ENCODE measurements around the gene WDR54.

Gene WDR54

DNA sequence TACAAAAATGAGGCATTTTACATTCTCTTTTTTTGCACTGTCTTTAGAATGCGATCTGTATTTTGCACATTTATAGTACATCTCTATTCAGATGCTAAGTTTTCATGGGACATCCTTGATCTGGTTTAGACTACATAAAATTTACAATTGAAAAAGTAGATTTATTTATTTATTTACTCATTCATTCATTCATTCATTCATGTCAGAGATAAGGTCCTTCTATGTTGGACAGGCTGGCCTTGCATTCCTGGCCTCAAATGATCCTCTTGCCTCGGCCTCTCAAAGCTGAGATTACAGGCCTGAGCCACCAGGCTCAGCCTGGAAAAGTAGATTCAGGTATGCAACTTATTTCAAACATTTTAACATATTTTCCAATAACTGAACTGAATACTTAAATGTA lies 25.4 kb upstream of the WDR54 start:
- no peak overlapping the region for H3K27ac ChIP-seq
- H3K79me2 ChIP-seq, result peaks cover 14% of the 10 kb centered on the region
- no peak overlapping the region for H3K4me2 ChIP-seq (ENCODE audit: low read length)
- H2AFZ ChIP-seq, result no peak overlapping the region
- H3K27me3 ChIP-seq (ENCODE audit: control insufficient read depth, insufficient read depth, low read length), result no peaks in the 10 kb centered on the region
- H3K4me1 ChIP-seq, result no peaks in the 10 kb centered on the region
- H3K9me3 ChIP-seq (ENCODE audit: control insufficient read depth, low read length), result no peaks in the 10 kb centered on the region
- H3K36me3 ChIP-seq (ENCODE audit: control insufficient read depth, insufficient read depth, low read length), result no peaks in the 10 kb centered on the region
- TF ChIP-seq CTCF (IDR thresholded peaks at IDR 0.05), result no peak
- no peak overlapping the region for H3K9ac ChIP-seq
- H3K4me3 ChIP-seq (ENCODE audit: low read depth, low read length), result no peak overlapping the region

DNA sequence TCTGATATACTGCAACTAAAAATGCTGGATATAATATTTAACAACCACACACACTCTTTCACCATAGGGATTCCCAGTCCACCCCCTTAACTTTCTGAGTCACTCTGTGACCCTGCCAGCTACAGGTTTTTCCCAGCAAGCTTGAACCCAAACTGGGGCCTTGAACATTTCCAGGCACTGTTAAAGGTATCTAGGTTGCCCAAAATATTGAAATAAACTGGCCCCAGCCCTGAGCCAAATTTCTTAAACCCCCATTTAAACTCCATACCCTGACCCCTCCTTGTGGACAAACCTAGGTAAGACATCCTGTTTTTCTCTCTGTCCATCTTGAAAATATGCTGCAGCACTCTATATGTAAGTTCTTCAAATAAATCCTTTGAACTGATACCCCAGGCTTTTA lies 21.7 kb upstream of the WDR54 start:
- Histone ChIP-seq H3K79me2 (no peaks in the 10 kb centered on the region), H3K36me3 (ENCODE audit: control insufficient read depth, insufficient read depth, low read length) (no peaks in the 10 kb centered on the region), H3K27ac (no peak overlapping the region), H2AFZ (no peak overlapping the region), H3K4me1 (no peaks in the 10 kb centered on the region), H3K9ac (no peak overlapping the region), H3K4me2 (ENCODE audit: low read length) (no peak overlapping the region), H3K4me3 (ENCODE audit: low read depth, low read length) (no peak overlapping the region), H3K9me3 (ENCODE audit: control insufficient read depth, low read length) (no peaks in the 10 kb centered on the region), H3K27me3 (ENCODE audit: control insufficient read depth, insufficient read depth, low read length) (no peaks in the 10 kb centered on the region)
- TF ChIP-seq CTCF (IDR thresholded peaks at IDR 0.05), result peak; percentile 52

- Histone ChIP-seq H3K27ac (no peak overlapping the region), H2AFZ (no peak overlapping the region)
Observed at GRCh38 chr2:74401891-74402290, 19.6 kb upstream of the WDR54 start.

DNA sequence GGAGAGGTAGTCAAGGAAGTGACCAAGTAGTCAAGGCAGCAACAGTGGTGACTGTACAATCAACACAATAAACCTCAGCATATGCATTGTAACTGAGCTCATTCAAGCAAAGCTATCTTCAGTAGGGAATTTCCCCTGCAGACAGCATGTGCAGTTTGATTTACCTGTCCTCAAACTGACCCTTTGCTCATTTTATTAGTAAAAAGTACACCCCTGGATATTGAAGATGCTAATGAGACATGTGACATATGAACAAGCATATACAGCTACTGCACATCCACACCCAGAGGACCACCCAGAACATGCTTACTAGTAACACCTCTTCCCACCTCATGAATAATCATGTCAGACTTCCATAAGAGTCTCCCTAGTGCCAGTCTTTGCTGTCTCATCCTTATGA lies 15.5 kb upstream of the WDR54 start:
- Histone ChIP-seq H2AFZ (no peak overlapping the region), H3K4me2 (ENCODE audit: low read length) (no peak overlapping the region), H3K4me1 (no peaks in the 10 kb centered on the region), H3K9ac (no peak overlapping the region), H3K9me3 (ENCODE audit: control insufficient read depth, low read length) (no peaks in the 10 kb centered on the region), H3K4me3 (ENCODE audit: low read depth, low read length) (no peak overlapping the region), H3K79me2 (no peaks in the 10 kb centered on the region), H3K36me3 (ENCODE audit: control insufficient read depth, insufficient read depth, low read length) (no peaks in the 10 kb centered on the region), H3K27me3 (ENCODE audit: control insufficient read depth, insufficient read depth, low read length) (no peaks in the 10 kb centered on the region), H3K27ac (no peak overlapping the region)
- no peak for TF ChIP-seq CTCF (IDR thresholded peaks at IDR 0.05)

More at GRCh38 chr2:74401891-74402290, 19.6 kb upstream of the WDR54 start:
- TF ChIP-seq CTCF (IDR thresholded peaks at IDR 0.05), result no peak
- H3K4me2 ChIP-seq (ENCODE audit: low read length), result no peak overlapping the region
- H3K36me3 ChIP-seq (ENCODE audit: control insufficient read depth, insufficient read depth, low read length), result no peaks in the 10 kb centered on the region
- H3K79me2 ChIP-seq, result no peaks in the 10 kb centered on the region
- no peaks in the 10 kb centered on the region for H3K9me3 ChIP-seq (ENCODE audit: control insufficient read depth, low read length)
- no peak overlapping the region for H3K4me3 ChIP-seq (ENCODE audit: low read depth, low read length)
- H3K9ac ChIP-seq, result no peak overlapping the region
- H3K27me3 ChIP-seq (ENCODE audit: control insufficient read depth, insufficient read depth, low read length), result no peaks in the 10 kb centered on the region
- no peaks in the 10 kb centered on the region for H3K4me1 ChIP-seq

DNA sequence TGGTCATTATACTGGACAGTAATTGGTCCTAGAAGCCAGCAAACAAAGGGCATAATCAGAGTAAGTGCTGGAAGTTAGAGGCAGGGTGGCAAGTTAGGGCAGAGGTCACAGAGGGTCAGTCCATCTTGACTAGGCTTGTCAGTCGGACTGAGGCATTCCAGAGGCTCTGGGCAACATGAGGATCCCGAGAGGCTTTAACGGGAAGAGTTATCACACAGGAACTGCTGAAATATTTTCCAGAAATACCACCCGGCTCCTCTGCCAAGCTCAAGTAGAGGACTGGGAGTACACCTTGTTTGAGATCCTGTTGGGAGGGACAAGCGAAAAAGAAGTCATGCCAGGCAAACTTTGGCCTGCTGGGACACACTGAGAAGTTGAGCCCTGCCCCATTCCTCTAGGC lies 13.8 kb upstream of the WDR54 start:
- no peaks in the 10 kb centered on the region for H3K79me2 ChIP-seq
- H3K27me3 ChIP-seq (ENCODE audit: control insufficient read depth, insufficient read depth, low read length), result no peaks in the 10 kb centered on the region
- H3K9ac ChIP-seq, result no peak overlapping the region
- no peak overlapping the region for H3K4me3 ChIP-seq (ENCODE audit: low read depth, low read length)
- no peak for TF ChIP-seq CTCF (IDR thresholded peaks at IDR 0.05)
- H3K27ac ChIP-seq, result no peak overlapping the region
- H2AFZ ChIP-seq, result no peak overlapping the region
- no peaks in the 10 kb centered on the region for H3K4me1 ChIP-seq
- no peak overlapping the region for H3K4me2 ChIP-seq (ENCODE audit: low read length)
- no peaks in the 10 kb centered on the region for H3K9me3 ChIP-seq (ENCODE audit: control insufficient read depth, low read length)
- H3K36me3 ChIP-seq (ENCODE audit: control insufficient read depth, insufficient read depth, low read length), result no peaks in the 10 kb centered on the region

All from parathyroid adenoma (tissue), 2 donors.